H9 (cell line): ENCODE measurements around the gene CLPSL1. TPM values are rescaled to one million over a fixed set of nuclear protein-coding genes. Genes with fewer than 3 reads are reported as not detected.

Source experiments
- DNase-seq: peaks from one replicate; pipeline ENCODE4 v3.0.0-alpha.2; 2017
- H2AFZ ChIP-seq: one replicate; pipeline ENCODE4 v1.6.1; 2013; ENCODE audit warnings: mild to moderate bottlenecking, low read length, control low read depth, moderate library complexity
- H2AK5ac ChIP-seq: 2 replicates; pipeline ENCODE4 v1.6.1; 2013; ENCODE audit warnings: low read length, control low read depth, mixed read lengths; ENCODE audit not compliant: insufficient read length
- H2BK120ac ChIP-seq: one replicate; pipeline ENCODE4 v1.6.1; 2013; ENCODE audit warnings: low read depth, mild to moderate bottlenecking, low read length, control low read depth, inconsistent platforms; ENCODE audit not compliant: poor library complexity, severe bottlenecking
- H2BK12ac ChIP-seq: 2 replicates; pipeline ENCODE4 v1.6.1; 2013; ENCODE audit warnings: low read length, control low read depth, mixed read lengths, low read depth; ENCODE audit not compliant: insufficient read length
- H2BK15ac ChIP-seq: 2 replicates; pipeline ENCODE4 v1.6.1; 2013; ENCODE audit warnings: low read depth, low read length, control low read depth
- H2BK20ac ChIP-seq: one replicate; pipeline ENCODE4 v1.6.1; 2013; ENCODE audit warnings: low read depth, mild to moderate bottlenecking, low read length, control low read depth, inconsistent platforms; ENCODE audit not compliant: poor library complexity, severe bottlenecking
- H2BK5ac ChIP-seq: 2 replicates; pipeline ENCODE4 v1.6.1; 2013; ENCODE audit warnings: low read length, control low read depth, mixed read lengths; ENCODE audit not compliant: insufficient read length
- H3K14ac ChIP-seq: 2 replicates; pipeline ENCODE4 v1.6.1; 2013; ENCODE audit warnings: low read length, control low read depth; ENCODE audit not compliant: insufficient read depth
- H3K18ac ChIP-seq: 2 replicates; pipeline ENCODE4 v1.6.1; 2013; ENCODE audit warnings: low read depth, mild to moderate bottlenecking, mixed read lengths, low read length, control low read depth; ENCODE audit not compliant: insufficient read length
- H3K23ac ChIP-seq: 2 replicates; pipeline ENCODE4 v1.6.1; 2013; ENCODE audit warnings: low read length, control low read depth, mixed read lengths, low read depth; ENCODE audit not compliant: insufficient read length
- H3K23me2 ChIP-seq: 2 replicates; pipeline ENCODE4 v1.6.1; 2013; ENCODE audit warnings: low read depth, mild to moderate bottlenecking, mixed read lengths, low read length, control low read depth; ENCODE audit not compliant: insufficient read length, poor library complexity, severe bottlenecking
- H3K27ac ChIP-seq: 2 replicates; pipeline ENCODE4 v1.5.1; 2013; ENCODE audit warnings: low read length, control low read depth, mixed read lengths, low read depth; ENCODE audit not compliant: insufficient read length
- H3K27me3 ChIP-seq: 2 replicates; pipeline ENCODE4 v1.6.1; 2013; ENCODE audit warnings: low read length, control low read depth, inconsistent platforms; ENCODE audit not compliant: insufficient read depth
- H3K4ac ChIP-seq: 2 replicates; pipeline ENCODE4 v1.6.1; 2013; ENCODE audit warnings: low read depth, mild to moderate bottlenecking, control low read depth, inconsistent platforms, low read length, moderate library complexity
- H3K4me1 ChIP-seq: 2 replicates; pipeline ENCODE4 v1.6.1; 2013; ENCODE audit warnings: low read length, control low read depth, inconsistent platforms; ENCODE audit not compliant: insufficient read depth
- H3K4me2 ChIP-seq: 2 replicates; pipeline ENCODE4 v1.6.1; 2013; ENCODE audit warnings: low read length, control low read depth, mixed read lengths; ENCODE audit not compliant: insufficient read length, insufficient read depth
- H3K56ac ChIP-seq: 2 replicates; pipeline ENCODE4 v1.6.1; 2013; ENCODE audit warnings: low read depth, mild to moderate bottlenecking, mixed read lengths, low read length, control low read depth; ENCODE audit not compliant: insufficient read length
- H3K79me1 ChIP-seq: 2 replicates; pipeline ENCODE4 v1.6.1; 2013; ENCODE audit warnings: low read depth, mild to moderate bottlenecking, moderate library complexity, low read length, control low read depth, inconsistent platforms; ENCODE audit not compliant: insufficient read depth, poor library complexity, severe bottlenecking
- H3K79me2 ChIP-seq: 2 replicates; pipeline ENCODE4 v1.6.1; 2013; ENCODE audit warnings: low read length, control low read depth, inconsistent platforms; ENCODE audit not compliant: insufficient read depth
- H3K9ac ChIP-seq: 2 replicates; pipeline ENCODE4 v1.6.1; 2013; ENCODE audit warnings: low read length, control low read depth, mixed read lengths; ENCODE audit not compliant: insufficient read length; ENCODE audit errors: extremely low read depth
- H3K9me3 ChIP-seq: one replicate; pipeline ENCODE4 v1.6.1; 2013; ENCODE audit warnings: low read depth, low read length, inconsistent platforms; ENCODE audit not compliant: control insufficient read depth
- H3T11ph ChIP-seq: one replicate; pipeline ENCODE4 v1.6.1; 2013; ENCODE audit warnings: mild to moderate bottlenecking, low read length, control low read depth, inconsistent platforms
- H4K20me1 ChIP-seq: one replicate; pipeline ENCODE4 v1.6.1; 2013; ENCODE audit not compliant: control insufficient read depth, insufficient read length, insufficient read depth
- H4K5ac ChIP-seq: 2 replicates; pipeline ENCODE4 v1.6.1; 2013; ENCODE audit warnings: low read depth, mild to moderate bottlenecking, mixed read lengths, low read length, control low read depth; ENCODE audit not compliant: insufficient read length
- H4K8ac ChIP-seq: replicated peaks from 2 replicates; pipeline ENCODE4 v1.6.1; 2013; ENCODE audit warnings: low read length, control low read depth, mixed read lengths, low read depth; ENCODE audit not compliant: insufficient read length
- H4K91ac ChIP-seq: 2 replicates; pipeline ENCODE4 v1.6.1; 2013; ENCODE audit warnings: low read depth, mild to moderate bottlenecking, moderate library complexity, mixed read lengths, low read length, control low read depth; ENCODE audit not compliant: insufficient read length
- H3K27ac Mint-ChIP-seq, 3 experiments: 2 replicates in 2 of 3; 3 replicates in 1 of 3; pipeline ENCODE4 v1.8.0; 2020 to 2021; ENCODE audit warnings: mixed read lengths in 3 of 3, mild to moderate bottlenecking in 1 of 3, moderate library complexity in 1 of 3
- H3K27me3 Mint-ChIP-seq: 2 replicates; pipeline ENCODE4 v1.8.0; 2021; ENCODE audit warnings: low read depth, mild to moderate bottlenecking, moderate library complexity, mixed read lengths
- H3K36me3 Mint-ChIP-seq, 3 experiments: 2 replicates in 2 of 3; 3 replicates in 1 of 3; pipeline ENCODE4 v1.8.0; 2020 to 2021; ENCODE audit warnings: low read depth in 3 of 3, mixed read lengths in 3 of 3; ENCODE audit not compliant: insufficient read depth in 1 of 3
- H3K4me1 Mint-ChIP-seq, 2 experiments: 2 replicates each; pipeline ENCODE4 v1.8.0; 2020; ENCODE audit warnings: mixed read lengths in 2 of 2
- H3K4me3 Mint-ChIP-seq, 2 experiments: 2 replicates in 1 of 2; 3 replicates in 1 of 2; pipeline ENCODE4 v1.8.0; 2020 to 2021; ENCODE audit warnings: mild to moderate bottlenecking in 2 of 2, mixed read lengths in 2 of 2, moderate library complexity in 1 of 2
- H3K9me3 Mint-ChIP-seq, 2 experiments: 2 replicates in 1 of 2; 3 replicates in 1 of 2; pipeline ENCODE4 v1.8.0; 2020; ENCODE audit warnings: mild to moderate bottlenecking in 2 of 2, mixed read lengths in 2 of 2, moderate library complexity in 1 of 2
- WGBS: extraction: QIAGEN DNeasy Blood & Tissue Kit; methylation state at CpG from one replicate; pipeline ENCODE4 v1.1.7; 2013; ENCODE audit warnings: missing lambda C conversion rate, low lambda C conversion rate, mixed read lengths; ENCODE audit not compliant: insufficient read length; ENCODE audit errors: extremely low coverage; 5-methylcytosine and 5-hydroxymethylcytosine counted together
- total RNA-seq: library from RNA; stranded (reverse); gene quantifications from 2 replicates; pipeline ENCODE4 v1.2.1, GENCODE V29; 2021
- TF ChIP-seq, protein P1 (sequence below): fragments of 200-600 bp; sonication (generic); conservative IDR thresholded peaks from 3 replicates; pipeline ENCODE4 v1.8.0; 2021; ENCODE audit warnings: antibody characterized with exemption, mild to moderate bottlenecking

The CLPSL1 gene
- total RNA-seq, 1 experiment from 2014 or later: not detected

DNA sequence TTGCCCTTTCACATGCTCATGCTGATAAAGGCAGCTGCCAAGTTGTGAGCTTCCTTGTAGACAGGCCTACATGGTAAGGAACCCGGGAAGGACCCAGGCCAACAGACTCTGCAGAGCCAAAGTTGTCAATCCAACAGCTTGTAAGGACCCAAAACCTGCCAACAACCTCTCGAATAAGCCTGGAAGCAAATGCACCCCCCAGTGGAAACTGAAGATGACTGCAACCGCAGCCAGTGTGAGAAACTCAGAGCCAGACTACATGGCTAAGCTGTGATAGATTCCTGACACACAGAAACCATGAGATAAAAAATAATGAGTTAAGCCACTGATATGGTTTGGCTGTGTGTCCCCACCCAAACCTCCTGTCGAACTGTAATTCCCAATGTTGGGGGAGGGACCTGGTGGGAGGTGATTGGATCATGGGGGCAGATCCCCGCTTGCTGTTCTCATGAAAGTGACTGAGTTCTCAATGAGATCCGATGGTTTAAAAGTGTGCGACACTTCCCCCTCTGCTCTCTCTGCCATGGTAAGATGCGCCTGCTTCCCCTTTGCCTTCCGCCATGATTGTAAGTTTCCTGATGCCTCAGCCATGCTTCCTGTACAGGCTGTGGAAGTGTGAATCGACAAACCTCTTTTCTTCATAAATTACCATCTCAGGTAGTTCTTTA, 23.2 kb upstream of the CLPSL1 start:
- H3K9ac ChIP-seq: no peak overlapping the region
- H3K27ac Mint-ChIP-seq: peak overlapping the region; percentile 16 to 94 (median 93); a peak in 5 of 7 replicates
- no peaks in the 10 kb centered on the region for H3K79me1 ChIP-seq
- no CpG with 5 or more reads among the region's 10 CpGs for WGBS
- H3K23me2 ChIP-seq: no peaks in the 10 kb centered on the region
- no peak overlapping the region for H3K56ac ChIP-seq
- H3K18ac ChIP-seq: no peak overlapping the region
- H4K8ac ChIP-seq: no peak overlapping the region
- H3K27ac ChIP-seq: no peak overlapping the region
- H3K9me3 ChIP-seq: no peaks in the 10 kb centered on the region
- H2BK120ac ChIP-seq: no peak overlapping the region
- no peak overlapping the region for H3T11ph ChIP-seq
- DNase-seq: peak; percentile 80
- TF ChIP-seq, protein P1, sequence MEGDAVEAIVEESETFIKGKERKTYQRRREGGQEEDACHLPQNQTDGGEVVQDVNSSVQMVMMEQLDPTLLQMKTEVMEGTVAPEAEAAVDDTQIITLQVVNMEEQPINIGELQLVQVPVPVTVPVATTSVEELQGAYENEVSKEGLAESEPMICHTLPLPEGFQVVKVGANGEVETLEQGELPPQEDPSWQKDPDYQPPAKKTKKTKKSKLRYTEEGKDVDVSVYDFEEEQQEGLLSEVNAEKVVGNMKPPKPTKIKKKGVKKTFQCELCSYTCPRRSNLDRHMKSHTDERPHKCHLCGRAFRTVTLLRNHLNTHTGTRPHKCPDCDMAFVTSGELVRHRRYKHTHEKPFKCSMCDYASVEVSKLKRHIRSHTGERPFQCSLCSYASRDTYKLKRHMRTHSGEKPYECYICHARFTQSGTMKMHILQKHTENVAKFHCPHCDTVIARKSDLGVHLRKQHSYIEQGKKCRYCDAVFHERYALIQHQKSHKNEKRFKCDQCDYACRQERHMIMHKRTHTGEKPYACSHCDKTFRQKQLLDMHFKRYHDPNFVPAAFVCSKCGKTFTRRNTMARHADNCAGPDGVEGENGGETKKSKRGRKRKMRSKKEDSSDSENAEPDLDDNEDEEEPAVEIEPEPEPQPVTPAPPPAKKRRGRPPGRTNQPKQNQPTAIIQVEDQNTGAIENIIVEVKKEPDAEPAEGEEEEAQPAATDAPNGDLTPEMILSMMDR: peak; percentile 74
- H4K91ac ChIP-seq: no peak overlapping the region
- H4K5ac ChIP-seq: no peak overlapping the region
- no peaks in the 10 kb centered on the region for H3K79me2 ChIP-seq
- H3K27me3 ChIP-seq: no peaks in the 10 kb centered on the region
- peaks cover 15% of the 10 kb centered on the region; the same call in 1 of the 2 replicates for H3K4me1 ChIP-seq
- H3K27me3 Mint-ChIP-seq: no peaks in the 10 kb centered on the region; the same call in 1 of the 2 replicates
- no peak overlapping the region for H2BK12ac ChIP-seq
- H3K4ac ChIP-seq: no peak overlapping the region
- H3K4me3 Mint-ChIP-seq: peak overlapping the region in 1 of 2 experiments; percentile 52; a peak in 1 of 5 replicates
- H2BK20ac ChIP-seq: no peak overlapping the region
- H3K9me3 Mint-ChIP-seq: peaks cover 0 to 4% of the 10 kb centered on the region in 2 experiments; a peak in 2 of 5 replicates
- H2AK5ac ChIP-seq: no peak overlapping the region
- no peaks in the 10 kb centered on the region for H4K20me1 ChIP-seq
- H3K36me3 Mint-ChIP-seq: peaks cover 0 to 10% (median 0%) of the 10 kb centered on the region in 3 experiments; a peak in 4 of 7 replicates
- no peak overlapping the region for H3K14ac ChIP-seq
- H3K4me1 Mint-ChIP-seq: peaks cover 47 to 52% of the 10 kb centered on the region in 2 experiments
- H2AFZ ChIP-seq: no peak overlapping the region
- H3K4me2 ChIP-seq: no peak overlapping the region
- H3K23ac ChIP-seq: no peak overlapping the region
- no peak overlapping the region for H2BK5ac ChIP-seq
- H2BK15ac ChIP-seq: no peak overlapping the region
